Hematopoietic multipotent progenitor cell treated with erythropoietin and hydrocortisone succinate and interleukin-3 and kit ligand, for 4 days (in vitro differentiated cells): ENCODE measurements around the gene HJV.
A peak's percentile ranks its signal among the peaks of the same experiment; 100 is the strongest.
"Not testable (repeated sequence)": the region's sequence is repeated elsewhere in the genome, so short reads cannot be mapped to it uniquely, and the experiment has no call there.

Experiments
- DNase-seq: peaks from one replicate; pipeline ENCODE4 v3.0.0-alpha.2; 2015

The HJV gene, protein sequence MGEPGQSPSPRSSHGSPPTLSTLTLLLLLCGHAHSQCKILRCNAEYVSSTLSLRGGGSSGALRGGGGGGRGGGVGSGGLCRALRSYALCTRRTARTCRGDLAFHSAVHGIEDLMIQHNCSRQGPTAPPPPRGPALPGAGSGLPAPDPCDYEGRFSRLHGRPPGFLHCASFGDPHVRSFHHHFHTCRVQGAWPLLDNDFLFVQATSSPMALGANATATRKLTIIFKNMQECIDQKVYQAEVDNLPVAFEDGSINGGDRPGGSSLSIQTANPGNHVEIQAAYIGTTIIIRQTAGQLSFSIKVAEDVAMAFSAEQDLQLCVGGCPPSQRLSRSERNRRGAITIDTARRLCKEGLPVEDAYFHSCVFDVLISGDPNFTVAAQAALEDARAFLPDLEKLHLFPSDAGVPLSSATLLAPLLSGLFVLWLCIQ

DNA sequence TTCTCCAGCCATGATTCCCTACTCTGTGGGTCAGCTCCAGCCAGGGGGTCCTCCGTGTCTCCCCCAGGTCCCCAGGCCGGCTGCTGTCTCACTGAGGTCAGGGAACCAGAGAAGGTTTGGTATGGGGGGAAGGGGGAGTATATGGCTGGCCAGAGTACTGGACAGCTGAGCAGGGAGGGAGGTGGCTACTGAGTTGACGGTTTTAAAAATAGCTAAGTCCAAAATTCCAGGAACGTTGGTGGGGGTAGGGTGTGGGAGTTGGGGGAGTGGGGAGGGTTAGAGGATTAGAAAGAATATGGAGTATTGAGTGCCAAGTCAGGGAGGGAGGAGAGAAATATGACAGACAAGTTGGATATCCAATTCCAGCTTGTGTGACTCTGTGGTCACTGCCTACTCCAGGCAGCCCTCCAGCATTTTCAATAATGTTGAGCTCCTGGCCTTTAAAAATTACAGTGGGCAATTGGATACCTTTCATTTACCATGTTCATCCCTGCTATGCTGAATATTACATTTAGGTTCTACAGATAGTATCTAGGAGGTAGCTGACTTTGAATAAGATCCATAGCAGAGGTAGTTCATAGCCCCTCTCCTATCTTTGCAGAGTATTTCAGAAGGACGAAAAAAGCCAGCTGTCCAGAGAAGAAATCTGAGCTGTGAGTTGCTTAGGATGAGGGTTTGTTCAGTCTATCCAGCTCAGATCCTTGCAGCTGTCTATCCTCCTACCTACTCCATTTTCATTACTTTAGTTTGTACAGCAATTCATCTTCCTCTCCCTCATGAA lies at the start of gene HJV:
Gene HJV, minus strand, starts transcription at position 114 of the 781 bp plus-strand sequence. CDS start 1,504 bp downstream, outside the sequence.
- no peak for DNase-seq

DNA sequence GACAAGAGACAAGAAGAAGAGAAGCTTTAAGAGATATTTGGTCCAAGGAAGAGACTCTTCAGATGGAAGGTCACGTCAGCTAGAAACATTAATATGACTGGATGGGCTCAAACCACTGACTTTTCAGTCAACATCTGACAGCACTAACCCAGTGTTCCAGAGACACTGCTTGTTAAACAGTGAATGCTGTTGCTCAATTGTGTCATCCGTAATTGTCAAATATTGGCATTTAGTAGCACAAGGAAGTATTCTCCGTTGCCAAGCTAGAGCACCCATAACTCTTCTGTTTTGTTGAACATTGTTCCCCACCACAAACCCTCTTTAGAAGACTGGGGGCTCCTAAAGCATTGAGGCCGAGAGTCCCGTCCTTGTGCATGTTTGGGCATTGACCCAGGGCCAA lies 37.6 kb upstream of the HJV start:
- DNase-seq = not testable (repeated sequence)

DNA sequence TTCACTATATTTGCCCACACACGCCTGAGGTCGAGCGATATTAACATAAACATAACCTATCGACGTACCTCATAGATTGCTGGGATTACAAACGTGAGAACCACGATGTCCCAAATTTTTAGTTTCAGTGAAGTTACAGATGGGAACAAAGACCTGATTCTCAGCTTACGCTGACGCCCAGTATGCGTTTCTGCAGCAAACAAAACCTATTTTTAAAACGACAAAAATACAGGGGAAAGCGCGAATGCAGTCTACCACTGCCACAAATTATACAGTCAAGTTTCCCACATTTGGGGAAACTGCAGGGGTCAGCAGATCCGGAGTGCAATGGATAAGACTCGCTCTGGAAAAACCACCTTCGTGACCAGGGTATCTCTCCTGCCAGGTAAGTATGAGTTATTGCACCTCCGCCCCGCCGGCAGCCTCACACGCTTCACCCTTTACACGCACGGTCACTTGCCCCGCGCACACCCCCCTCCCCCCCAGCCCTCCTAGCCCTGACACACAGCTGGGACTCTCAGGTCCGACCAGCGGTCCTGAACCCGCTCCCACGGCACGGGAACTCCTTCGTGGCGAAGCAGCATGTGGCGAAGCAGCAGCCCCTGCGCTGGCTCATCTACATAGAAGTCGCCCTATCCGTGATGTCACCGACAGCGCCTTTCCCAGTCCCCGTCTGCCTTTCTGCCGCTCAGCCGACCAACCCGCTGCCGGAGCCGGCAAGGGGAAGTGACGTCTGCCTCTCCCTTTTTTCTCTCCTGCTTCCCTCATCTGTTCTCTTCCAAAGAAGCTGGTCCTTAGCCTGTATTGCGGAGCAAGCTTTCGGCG lies 30.5 kb upstream of the HJV start:
- DNase-seq = peak; percentile 98

DNA sequence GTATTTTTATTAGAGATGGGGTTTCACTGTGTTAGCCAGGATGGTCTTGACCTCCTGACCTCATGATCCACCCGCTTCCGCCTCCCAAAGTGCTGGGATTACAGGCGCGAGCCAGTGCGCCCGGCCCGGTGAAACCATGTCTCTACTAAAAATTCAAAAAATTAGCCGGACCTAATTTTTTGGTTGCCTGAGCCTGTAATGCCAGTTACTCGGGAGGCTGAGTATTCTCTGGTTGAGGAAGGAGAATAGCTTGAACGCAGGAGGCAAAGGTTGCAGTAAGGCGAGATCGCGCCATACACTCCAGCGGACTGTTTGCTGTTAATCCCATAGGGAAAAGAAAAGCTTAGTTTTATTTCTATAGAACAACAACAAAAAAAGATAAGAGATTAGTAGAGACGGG lies 29.9 kb upstream of the HJV start:
- no peak for DNase-seq

DNA sequence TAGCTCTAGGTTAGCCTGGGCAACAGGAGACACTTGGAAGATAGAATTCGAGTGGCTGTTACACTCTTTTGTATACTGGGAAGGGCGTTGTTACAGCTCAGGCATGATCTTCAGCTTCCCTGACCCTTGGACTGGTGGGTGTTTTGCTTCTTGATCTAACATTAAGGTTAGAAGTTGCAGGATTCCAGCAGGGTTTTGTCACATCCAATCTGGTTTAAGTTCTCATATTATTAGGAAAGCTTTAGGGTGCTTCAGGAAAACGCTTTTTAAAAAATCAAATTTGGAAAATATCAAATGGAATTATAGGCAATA lies 29.1 kb upstream of the HJV start:
- not testable (repeated sequence) for DNase-seq

DNA sequence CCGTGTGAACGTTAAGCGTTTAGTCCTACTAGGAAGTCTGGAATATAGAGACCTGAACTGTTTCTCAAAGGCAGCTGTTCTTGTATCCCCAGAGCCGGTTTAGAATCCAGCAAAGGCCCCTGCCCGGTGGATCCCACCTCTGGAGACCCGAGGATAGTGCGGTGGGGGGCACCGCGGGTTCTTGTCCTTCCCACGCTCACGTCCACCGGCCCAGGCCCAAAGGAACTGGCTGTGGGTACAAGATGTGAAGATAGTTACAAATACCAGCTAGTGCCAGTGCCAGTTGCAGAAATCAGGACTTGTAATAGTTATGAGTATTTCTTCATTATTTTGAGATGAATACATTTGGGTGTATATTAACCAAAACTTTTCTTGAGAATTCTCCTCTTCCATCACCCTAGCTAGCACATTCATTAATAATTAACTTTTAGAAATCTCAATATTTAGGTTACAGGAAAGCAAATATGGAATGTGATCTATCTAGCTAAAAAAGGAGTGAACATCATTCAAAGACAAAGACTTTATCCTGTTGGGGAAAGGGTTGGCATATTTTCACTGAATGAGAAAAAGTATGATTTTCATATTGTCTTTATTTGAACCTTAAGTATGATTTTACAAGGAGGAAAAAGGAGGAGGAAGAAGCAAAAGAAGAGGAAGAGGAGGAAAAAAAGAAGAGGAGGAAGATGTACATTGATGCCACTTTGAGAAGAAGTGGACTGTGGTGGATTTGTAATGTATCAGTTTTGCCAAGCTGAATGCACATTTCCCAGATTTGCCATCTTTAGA lies 28.5 kb upstream of the HJV start:
- not testable (repeated sequence) for DNase-seq

DNA sequence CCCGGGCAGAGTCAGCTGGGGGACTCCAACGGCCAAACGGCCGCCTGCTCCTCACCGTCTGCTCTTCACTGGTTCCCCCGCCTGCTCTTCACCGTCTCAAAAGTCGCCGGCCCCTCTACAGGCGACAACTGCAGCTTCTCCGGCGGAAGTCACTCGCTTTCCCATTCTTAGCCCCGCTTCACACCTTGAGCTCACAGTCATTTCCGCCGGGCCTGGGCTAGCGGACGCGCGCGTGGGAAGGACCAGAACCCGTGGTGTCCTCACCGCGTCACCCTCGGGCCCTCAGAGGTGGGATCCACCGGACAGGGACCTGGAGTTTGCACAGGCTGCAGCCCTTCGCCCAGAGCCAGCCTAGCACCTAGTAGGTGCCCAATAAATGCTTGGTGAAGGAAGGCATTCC lies 27.9 kb upstream of the HJV start:
- DNase-seq = no peak

DNA sequence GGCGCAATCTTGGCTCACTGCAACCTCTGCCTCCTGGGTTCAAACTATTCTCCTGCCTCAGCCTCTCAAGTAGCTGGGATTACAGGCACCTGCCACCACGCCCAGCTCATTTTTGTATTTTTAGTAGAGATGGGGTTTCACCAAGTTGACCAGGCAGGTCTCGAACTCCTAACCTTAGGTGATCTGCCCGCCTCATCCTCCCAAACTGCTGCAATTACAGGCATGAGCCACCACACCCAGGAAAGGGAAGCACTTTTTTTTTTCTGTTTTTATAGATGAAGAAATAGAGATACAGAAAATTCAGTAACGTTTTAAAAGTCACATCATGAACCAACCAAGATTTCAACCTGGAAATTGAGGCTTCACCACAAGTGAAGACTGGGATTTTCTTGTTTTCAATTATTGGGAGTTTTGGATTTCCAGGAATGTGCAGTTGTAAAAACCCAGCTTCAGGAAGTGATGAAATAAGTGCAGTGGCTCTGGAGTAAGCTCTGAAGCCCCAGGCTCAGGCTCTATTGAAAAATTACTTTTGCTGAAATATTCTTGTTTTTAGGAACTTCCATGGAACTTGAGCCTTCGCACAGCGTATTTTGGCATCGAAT lies 27.1 kb upstream of the HJV start:
- DNase-seq = peak; percentile 24

DNA sequence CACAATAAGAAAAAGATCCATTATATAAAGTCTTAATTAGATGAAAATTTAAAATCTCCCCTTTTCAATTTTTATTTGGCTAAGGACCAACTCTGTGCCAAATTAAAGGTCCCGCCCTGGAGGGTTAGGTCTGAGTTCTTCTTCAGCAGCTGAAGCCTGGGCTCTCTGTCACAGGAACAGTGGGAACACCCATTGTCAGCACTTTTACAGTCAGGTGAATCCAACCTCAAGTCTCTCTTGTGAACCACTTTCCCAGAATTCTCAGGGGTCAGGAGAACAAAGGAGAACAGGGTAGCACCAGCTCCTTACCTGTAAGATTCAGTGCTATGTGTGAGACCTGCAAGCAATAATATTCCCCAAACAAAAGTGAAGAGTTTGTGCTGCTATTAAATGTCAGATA lies 25.1 kb upstream of the HJV start:
- no peak for DNase-seq

DNA sequence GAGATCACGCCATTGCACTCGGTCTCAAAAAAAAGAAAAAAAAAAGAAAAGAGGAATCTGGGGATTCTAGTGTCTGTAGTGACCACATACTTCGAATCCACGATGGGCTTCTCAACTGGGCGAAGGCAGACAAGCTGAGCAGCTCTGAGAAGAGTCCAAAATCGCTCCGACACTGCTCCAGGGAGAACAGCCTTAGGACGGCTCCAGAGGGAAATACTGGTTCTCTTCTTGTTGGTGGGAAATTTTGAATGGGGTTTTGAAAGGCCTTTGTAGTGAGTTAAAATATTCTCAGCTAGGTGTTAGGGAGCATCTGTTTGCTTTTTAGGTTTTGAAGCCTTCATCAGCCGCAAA lies 18.3 kb upstream of the HJV start:
- DNase-seq = no peak

DNA sequence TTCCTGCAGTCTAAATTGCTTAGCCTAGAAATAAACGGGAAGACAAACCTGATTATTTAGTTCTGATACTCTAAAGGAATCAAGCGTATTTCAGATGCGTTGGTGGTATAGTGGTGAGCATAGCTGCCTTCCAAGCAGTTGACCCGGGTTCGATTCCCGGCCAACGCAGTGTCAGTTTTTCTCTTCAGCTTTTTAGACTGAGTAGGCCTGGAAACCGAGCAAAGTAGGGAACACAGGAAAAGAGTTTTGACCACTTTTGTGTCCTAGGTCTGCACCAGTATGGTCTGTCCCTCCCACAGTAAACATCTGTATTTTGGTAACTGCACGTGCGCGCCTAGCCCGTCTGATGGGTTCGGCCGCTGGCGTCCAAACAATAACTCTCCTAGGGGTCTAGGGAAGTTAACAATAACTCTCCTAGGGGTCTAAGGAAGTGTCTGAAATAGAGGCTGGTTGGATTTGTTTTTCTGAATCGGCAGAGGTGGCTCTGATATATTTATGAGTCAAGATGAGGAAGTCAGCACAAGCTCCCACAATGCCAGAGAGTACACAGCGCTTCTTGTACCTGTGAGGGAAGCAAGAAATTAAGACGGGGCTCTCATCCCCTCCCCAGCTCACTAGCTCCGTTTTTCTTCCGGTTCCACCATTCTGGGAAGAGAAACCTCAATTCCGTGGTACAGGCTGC lies 15.6 kb upstream of the HJV start:
- peak; percentile 95 for DNase-seq

DNA sequence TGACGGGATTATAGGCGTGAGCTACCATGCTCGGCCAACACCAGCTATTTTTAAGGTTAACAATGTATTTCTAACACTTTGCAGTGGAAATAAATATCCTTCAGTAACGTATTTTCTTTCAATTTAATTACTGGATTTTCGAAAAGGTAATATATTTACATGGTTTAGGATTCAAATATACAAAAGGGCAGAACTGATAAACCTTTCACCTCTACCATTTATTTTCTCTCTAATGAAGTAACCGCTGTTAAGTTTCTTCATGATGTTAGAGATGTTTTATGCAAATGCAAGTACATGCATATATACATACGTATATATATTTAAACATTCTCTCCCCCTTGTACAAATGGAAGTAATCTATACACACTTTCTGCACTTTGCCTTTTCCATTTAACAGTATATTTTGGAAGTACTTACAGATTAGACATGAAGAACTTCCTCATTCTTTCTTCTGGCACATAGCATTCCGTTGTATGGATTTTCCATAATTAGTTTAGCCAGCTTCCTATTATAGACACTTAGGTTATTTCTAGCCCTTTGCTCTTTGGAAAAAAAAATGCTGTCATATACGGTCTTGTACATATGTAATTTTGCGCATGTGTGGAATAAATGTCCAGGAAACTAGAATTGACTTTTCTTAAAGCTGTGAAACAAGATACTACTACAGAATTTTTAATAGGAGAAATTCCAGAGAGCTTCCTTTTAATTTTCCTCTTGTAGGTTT lies 14.9 kb upstream of the HJV start:
- no peak for DNase-seq

DNA sequence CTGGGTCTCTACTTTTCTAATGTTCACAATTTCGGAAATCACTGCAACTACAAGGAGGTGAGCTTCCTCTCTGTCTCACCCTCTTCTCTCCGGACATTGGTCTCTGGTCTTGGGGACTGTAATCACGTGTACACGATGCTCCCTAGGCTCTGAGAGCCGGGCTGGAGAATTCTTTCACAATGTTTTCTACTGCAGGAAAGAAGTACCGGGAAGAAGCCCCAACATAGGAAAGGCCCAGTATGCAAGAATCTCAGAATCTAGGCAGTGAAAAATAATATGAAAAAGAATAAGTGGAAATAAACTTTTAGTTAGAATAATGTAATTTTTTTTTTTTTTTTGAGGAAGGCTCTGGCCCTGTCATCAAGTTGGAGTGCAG lies 13.5 kb upstream of the HJV start:
- DNase-seq = peak; percentile 40

DNA sequence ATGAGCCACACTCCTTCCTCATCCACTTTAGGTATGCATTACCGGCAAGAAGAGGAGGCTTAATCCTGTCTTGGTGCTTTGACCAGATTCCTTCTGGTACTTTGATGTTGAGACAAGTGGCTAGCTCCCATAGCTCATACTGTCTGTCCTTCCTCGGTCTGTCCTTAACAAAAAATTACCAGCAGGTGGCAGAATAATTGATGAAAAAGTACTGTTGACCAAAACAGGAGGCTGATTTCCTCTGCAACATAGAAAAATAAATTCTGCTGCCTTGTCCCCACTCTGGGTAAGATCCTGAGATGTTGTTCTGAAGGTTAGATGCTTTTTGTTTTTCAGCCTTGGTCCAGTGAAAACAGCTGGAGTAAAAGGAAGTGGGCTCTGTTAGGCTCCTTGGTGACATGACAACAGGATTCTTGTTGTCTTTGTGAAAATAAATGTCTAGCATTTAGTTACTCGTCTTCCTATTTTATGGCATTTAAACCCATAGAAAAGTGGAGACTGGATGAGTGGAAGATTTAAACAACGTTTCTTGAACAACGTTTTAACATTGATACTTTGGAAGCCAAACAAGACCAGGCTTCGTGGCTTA lies 11.2 kb upstream of the HJV start:
- peak; percentile 88 for DNase-seq

DNA sequence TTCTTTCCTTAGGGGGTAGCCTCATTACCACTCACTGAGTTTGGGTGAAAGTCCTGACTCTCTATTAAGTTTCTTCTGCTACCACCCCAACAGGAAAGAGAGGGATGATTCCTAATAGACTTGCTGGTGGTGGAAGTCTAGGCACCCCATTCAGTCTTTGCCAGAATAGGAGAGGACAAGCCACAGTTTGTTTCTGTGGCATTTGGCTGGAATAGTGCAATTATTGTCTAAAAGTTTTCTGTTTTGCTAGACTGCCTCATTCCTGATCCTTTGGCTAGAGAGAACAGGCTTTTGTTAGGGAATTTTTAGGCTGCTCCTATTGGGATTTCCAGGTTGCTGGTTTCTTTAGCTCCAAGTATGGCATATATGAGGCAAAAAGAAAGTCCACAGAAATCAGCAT lies 9.9 kb upstream of the HJV start:
- no peak for DNase-seq

DNA sequence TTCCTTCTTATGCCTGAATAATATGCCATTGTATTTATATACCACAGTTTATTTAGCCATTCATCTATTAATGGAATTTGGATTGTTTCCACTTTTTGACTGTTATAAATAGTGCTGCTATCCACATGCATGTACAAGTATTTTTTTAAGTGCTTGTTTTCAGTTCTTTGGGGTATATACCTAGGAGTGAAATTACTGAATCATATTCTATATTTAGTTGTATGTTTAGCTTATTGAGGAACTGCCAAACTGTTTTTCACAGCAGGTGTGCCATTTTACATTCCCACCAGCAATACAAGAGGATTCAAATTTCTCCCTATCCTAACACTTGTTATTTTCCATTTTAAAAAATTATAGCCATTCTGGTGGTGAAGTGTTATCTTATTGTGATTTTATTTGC lies 7.6 kb upstream of the HJV start:
- DNase-seq = no peak

DNA sequence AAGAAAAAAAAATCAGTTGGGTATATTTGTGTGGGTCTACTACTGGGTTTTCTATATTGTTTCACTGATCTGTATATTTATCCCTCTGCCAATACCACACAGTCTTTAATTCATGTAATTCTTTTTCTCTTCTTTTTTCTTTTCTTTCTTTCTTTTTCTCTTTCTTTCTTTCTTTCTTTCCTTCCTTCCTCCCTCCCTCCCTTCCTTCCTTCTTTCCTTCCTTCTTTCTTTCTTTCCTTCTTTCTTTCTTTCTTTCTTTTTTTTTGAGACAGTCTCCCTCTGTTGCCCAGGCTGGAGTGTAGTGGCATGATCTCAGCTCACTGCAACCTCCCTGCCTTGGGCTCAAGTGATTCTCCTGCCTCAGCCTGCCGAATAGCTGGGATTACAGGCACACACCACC lies 5.1 kb upstream of the HJV start:
- not testable (repeated sequence) for DNase-seq

DNA sequence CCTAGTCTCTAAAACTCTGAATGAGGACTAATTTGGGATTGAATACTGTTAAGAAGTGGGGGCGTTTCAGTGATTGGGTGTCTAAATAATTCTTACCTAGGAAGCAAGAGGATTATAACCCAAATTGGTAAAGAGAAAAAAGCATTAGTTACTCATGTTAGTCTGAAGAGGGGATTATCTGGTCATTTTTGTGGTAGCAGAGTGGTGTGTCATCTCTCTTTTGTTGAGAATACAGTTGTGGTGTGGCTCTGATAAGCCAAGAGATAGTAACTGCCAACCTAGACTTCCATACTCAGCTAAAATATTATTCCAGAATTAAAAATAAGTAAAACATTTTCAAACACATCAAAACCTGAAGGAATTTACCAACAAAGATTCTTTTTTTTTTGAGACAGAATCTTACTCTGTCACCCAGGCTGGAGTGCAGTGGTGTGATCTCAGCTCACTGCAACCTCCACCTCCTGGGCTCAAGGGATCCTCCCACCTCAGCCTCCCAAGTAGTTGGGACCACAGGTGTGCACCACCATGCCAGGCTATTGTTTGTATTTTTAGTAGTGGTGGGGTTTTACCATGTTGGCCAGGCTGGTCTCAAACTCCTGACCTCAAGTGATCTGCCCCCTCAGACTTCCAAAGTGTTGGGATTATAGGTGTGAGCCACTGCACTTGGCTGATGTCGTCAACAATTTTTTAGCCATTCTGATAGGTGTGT lies 4.4 kb upstream of the HJV start:
- DNase-seq = peak; percentile 67

DNA sequence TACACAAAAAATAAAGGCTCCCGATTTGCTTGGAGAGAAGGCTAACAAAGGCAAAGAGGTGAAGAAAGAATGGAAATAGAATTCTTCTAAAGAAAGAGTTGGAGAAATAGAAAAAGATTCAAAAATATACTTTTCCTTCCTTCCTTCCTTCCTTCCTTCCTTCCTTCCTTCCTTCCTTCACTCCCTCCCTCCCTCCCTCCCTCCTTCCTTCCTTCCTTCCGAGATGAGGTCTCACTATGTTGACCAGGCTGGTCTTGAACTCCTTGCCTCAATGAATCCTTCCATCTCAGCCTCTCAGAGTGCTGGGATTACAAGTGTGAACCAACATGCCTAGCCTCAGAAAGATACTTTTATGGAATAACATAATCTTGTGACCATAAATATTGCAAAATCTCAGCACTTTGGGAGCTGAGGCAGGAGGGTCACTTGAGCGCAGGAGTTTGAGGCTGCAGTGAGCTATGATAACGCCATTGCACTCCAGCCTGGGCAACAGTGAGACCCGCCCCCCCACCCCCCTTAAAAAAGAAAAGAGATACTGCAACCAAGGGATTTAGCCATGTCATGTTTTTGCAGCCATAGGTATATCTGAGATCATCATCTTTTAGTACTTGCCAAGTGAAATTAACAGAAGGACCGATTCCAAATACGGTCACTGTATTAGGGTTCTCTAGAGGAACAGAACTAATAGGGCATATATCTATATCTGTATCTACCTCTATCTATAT lies 1.0 kb upstream of the HJV start:
- no peak for DNase-seq
